NCI-H187 treated with DMSO at 0.1 percent for 48 hours (cell line): Measurements from ENCODE around the gene RNF214.
"Not testable (repeated sequence)": the region's sequence is repeated elsewhere in the genome, so short reads cannot be mapped to it uniquely, and the experiment has no call there.

ENCODE experiments used
- DNase-seq: peaks from one replicate; lab custom pipeline; 2025; lab: John Stamatoyannopoulos, UW

Gene RNF214

GRCh38 chr11:117232092-117232878 lies at the start of gene RNF214:
TSS of gene RNF214 (plus strand) at chr11:117232671. CDS start at chr11:117234273, 1,602 bp downstream.
- DNase-seq = no peak

- not testable (repeated sequence) for DNase-seq
These were observed 49.3 kb upstream of the RNF214 start for GRCh38 chr11:117183178-117183577.

GRCh38 chr11:117183724-117184349 lies 48.6 kb upstream of the RNF214 start:
- no peak for DNase-seq

- DNase-seq = no peak
These were observed 46.6 kb upstream of the RNF214 start for GRCh38 chr11:117185736-117186430.

- no peak for DNase-seq
These were observed 46.1 kb upstream of the RNF214 start for GRCh38 chr11:117186431-117186761.

GRCh38 chr11:117187007-117187406 lies 45.5 kb upstream of the RNF214 start:
- DNase-seq = no peak

GRCh38 chr11:117187428-117187798 lies 45.1 kb upstream of the RNF214 start:
- no peak for DNase-seq

- DNase-seq = no peak
These were observed 44.5 kb upstream of the RNF214 start for GRCh38 chr11:117187799-117188481.

- no peak for DNase-seq
These were observed 43.8 kb upstream of the RNF214 start for GRCh38 chr11:117188620-117189081.

- DNase-seq = no peak
These were observed 43.1 kb upstream of the RNF214 start for GRCh38 chr11:117189191-117189940.

GRCh38 chr11:117189941-117190544 lies 42.4 kb upstream of the RNF214 start:
- no peak for DNase-seq

- DNase-seq = no peak
These were observed 40.6 kb upstream of the RNF214 start for GRCh38 chr11:117191680-117192400.

- DNase-seq = no peak
These were observed 40.0 kb upstream of the RNF214 start for GRCh38 chr11:117192401-117192875.

- DNase-seq = no peak
These were observed 39.1 kb upstream of the RNF214 start for GRCh38 chr11:117193130-117194020.

- no peak for DNase-seq
These were observed 38.2 kb upstream of the RNF214 start for GRCh38 chr11:117194267-117194666.

GRCh38 chr11:117195258-117195657 lies 37.2 kb upstream of the RNF214 start:
- DNase-seq = no peak

GRCh38 chr11:117195761-117196160 lies 36.7 kb upstream of the RNF214 start:
- no peak for DNase-seq

- DNase-seq = no peak
These were observed 35.5 kb upstream of the RNF214 start for GRCh38 chr11:117197006-117197405.
